Brain pericyte (primary cell): ENCODE results near the gene DIAPH1.

ENCODE experiments used
- DNase-seq: peaks from one replicate; pipeline ENCODE4 v3.0.0-alpha.2; 2012; ENCODE audit warnings: low read depth, low spot score

Gene DIAPH1

GRCh38 chr5:141618804-141619554, at the start of gene DIAPH1:
TSS of gene DIAPH1 (minus strand) at chr5:141619000. CDS start at chr5:141618914, 86 bp downstream.
- peak; percentile 90 for DNase-seq

GRCh38 chr5:141665995-141666940, 47.5 kb upstream of the DIAPH1 start:
- DNase-seq = no peak

GRCh38 chr5:141664733-141665461, 46.1 kb upstream of the DIAPH1 start:
- DNase-seq = no peak

GRCh38 chr5:141663506-141663905, 44.7 kb upstream of the DIAPH1 start:
- DNase-seq = no peak

- DNase-seq = no peak
These were observed 43.2 kb upstream of the DIAPH1 start for GRCh38 chr5:141662028-141662427.

- no peak for DNase-seq
These were observed 39.2 kb upstream of the DIAPH1 start for GRCh38 chr5:141657937-141658545.

GRCh38 chr5:141657404-141657803, 38.6 kb upstream of the DIAPH1 start:
- DNase-seq = no peak

GRCh38 chr5:141656396-141656795, 37.6 kb upstream of the DIAPH1 start:
- no peak for DNase-seq

GRCh38 chr5:141655020-141655419, 36.2 kb upstream of the DIAPH1 start:
- no peak for DNase-seq

- DNase-seq = no peak
These were observed 35.5 kb upstream of the DIAPH1 start for GRCh38 chr5:141654298-141654697.

- DNase-seq = no peak
These were observed 32.9 kb upstream of the DIAPH1 start for GRCh38 chr5:141651728-141652105.

- DNase-seq = no peak
These were observed 32.3 kb upstream of the DIAPH1 start, which contains the start of gene FCHSD1 for GRCh38 chr5:141650851-141651727. TSS of gene FCHSD1 (minus strand) at chr5:141651418. CDS start at chr5:141651368, 50 bp downstream.

GRCh38 chr5:141649972-141650371, 31.2 kb upstream of the DIAPH1 start:
- DNase-seq = no peak

- no peak for DNase-seq
These were observed 30.4 kb upstream of the DIAPH1 start for GRCh38 chr5:141649056-141649688.

- no peak for DNase-seq
These were observed 29.1 kb upstream of the DIAPH1 start for GRCh38 chr5:141647851-141648250.

- DNase-seq = no peak
These were observed 28.4 kb upstream of the DIAPH1 start for GRCh38 chr5:141647242-141647641.

GRCh38 chr5:141646026-141646425, 27.2 kb upstream of the DIAPH1 start:
- DNase-seq = no peak

- no peak for DNase-seq
These were observed 23.0 kb upstream of the DIAPH1 start for GRCh38 chr5:141641634-141642267.

GRCh38 chr5:141640698-141641097, 21.9 kb upstream of the DIAPH1 start:
- no peak for DNase-seq

- DNase-seq = no peak
These were observed 21.2 kb upstream of the DIAPH1 start for GRCh38 chr5:141640051-141640415.
